Astrocyte (in vitro differentiated cells and primary cell): ENCODE measurements around the gene GDF2.

ENCODE experiments used
- CTCF ChIP-seq: IDR thresholded peaks from 2 replicates; pipeline ENCODE4 v1.5.1; 2011; ENCODE audit warnings: low read depth, mild to moderate bottlenecking, inconsistent platforms, low read length, moderate library complexity; ENCODE audit not compliant: insufficient read depth
- EZH2 ChIP-seq: IDR thresholded peaks from 2 replicates; pipeline ENCODE4 v1.6.1; 2012; ENCODE audit warnings: mild to moderate bottlenecking, low read length, inconsistent platforms; ENCODE audit not compliant: insufficient read depth

GRCh38 chr10:47300429-47300931, 21.8 kb upstream of the GDF2 start:
- TF ChIP-seq CTCF (no peak), EZH2 (peak; percentile 22)
